ENCODE data around the gene NOTCH1. TPM values are rescaled to one million over a fixed set of nuclear protein-coding genes. Genes with fewer than 3 reads are reported as not detected.

Gene NOTCH1
- total RNA-seq, 1 donor from 2014 or later: 39.7 TPM

DNA sequence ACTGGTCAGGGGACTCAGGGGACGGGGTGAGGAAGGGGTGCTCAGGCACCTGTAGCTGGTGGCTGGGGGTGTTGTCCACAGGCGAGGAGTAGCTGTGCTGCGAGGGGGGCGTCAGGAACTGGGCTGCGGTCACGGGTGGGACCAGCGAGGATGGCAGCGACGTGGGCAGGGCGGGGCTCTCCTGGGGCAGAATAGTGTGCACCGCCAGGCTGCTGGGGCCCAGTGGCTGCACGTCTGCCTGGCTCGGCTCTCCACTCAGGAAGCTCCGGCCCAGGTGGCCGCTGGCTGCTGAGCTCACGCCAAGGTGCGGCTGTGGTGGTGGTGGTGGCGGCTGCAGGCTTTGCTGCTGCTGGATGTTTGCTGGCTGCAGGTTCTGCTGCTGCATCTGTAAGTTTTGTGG is 49.7 kb downstream of the NOTCH1 start:
- no peak overlapping the region for H3K4me3 ChIP-seq (ENCODE audit: low read depth, low read length)
- DNase-seq (ENCODE audit: low read depth): no peak
- TF ChIP-seq, protein P1, sequence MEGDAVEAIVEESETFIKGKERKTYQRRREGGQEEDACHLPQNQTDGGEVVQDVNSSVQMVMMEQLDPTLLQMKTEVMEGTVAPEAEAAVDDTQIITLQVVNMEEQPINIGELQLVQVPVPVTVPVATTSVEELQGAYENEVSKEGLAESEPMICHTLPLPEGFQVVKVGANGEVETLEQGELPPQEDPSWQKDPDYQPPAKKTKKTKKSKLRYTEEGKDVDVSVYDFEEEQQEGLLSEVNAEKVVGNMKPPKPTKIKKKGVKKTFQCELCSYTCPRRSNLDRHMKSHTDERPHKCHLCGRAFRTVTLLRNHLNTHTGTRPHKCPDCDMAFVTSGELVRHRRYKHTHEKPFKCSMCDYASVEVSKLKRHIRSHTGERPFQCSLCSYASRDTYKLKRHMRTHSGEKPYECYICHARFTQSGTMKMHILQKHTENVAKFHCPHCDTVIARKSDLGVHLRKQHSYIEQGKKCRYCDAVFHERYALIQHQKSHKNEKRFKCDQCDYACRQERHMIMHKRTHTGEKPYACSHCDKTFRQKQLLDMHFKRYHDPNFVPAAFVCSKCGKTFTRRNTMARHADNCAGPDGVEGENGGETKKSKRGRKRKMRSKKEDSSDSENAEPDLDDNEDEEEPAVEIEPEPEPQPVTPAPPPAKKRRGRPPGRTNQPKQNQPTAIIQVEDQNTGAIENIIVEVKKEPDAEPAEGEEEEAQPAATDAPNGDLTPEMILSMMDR (conservative IDR thresholded peaks at IDR 0.05; ENCODE audit: low read depth, low read length): no peak

DNA sequence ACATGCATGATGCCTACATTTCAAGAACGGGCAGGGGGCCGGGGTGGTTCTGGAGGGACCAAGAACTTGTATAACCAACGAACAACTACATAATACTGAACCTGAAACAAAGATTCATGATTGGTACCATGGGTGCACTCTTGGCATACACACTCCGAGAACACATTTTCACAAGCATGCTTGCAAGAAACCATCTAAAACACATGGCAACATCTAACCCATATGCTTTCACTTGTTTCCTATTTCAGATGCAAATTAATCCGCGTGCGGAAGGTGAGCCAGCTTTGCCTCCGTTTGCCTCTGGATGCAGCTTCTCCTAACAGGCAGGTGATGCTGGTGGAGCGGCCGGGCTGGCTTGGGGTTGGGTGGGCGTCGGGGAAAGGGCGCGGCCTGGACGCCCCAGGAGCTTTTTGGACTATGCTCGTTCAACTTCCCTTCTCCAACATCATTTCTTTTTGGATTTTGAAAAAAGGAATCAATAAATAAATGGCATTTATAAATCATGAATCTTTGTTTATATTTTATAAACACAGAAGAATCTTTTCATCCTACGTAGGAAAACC is 50.5 kb downstream of the NOTCH1 start:
- TF ChIP-seq, protein P1 (conservative IDR thresholded peaks at IDR 0.05; ENCODE audit: low read depth, low read length): no peak
- DNase-seq (ENCODE audit: low read depth): no peak
- H3K4me3 ChIP-seq (ENCODE audit: low read depth, low read length): no peak overlapping the region

DNA sequence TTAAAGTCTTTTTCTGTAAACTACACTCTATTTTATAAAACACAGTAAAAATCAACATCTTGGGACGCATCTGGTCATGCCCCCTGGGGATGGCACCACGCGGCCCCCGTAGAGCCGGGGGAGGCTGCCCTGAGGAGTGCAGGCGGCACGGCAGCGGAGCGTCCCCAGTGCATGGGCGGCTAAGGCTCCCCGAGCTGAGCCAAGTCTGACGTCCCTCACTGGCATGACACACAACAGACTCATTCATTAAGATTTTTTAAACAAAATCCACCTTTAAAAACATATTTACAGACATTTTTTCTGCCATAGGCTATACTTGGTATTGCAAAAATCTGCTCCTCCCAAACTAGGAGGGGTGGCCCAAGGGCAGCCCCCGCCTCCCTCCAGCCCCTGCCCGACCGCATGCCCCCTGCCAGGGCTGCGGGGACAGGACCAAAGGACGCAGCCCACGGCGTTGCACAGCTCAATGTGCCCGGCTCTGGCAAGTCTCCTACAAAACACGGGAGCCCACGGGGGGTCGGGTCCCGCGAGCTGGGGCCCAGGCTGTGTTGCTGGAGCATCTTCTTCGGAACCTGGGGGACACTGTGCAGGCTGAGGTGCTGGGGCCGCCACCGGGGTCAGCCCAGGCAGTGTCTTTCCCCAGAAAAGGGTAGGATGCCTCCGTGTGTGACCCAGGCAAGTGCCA is 51.2 kb downstream of the NOTCH1 start:
- no peak overlapping the region for H3K4me3 ChIP-seq (ENCODE audit: low read depth, low read length)
- DNase-seq (ENCODE audit: low read depth): no peak
- TF ChIP-seq, protein P1 (conservative IDR thresholded peaks at IDR 0.05; ENCODE audit: low read depth, low read length): no peak

DNA sequence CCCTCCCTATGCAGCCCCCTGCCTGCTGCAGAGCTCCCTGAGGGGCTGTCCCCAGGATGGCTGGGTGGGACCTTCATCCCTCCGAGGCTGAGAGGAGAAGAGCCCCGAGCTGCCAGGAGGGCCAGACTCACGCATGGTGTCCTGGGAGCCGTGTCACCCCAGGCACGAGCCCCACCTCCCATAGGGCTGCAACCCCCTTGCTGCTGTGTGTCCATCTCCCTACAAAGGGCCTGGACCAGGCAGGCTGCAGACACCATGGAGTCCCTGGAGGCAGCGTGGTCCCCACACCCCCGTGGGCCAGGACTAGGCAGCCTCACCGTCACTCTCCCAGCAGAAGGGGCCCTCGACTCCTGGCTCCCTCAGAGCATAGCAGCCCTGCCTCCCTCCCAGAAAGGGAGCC is 51.8 kb downstream of the NOTCH1 start:
- DNase-seq (ENCODE audit: low read depth): no peak
- no peak overlapping the region for H3K4me3 ChIP-seq (ENCODE audit: low read depth, low read length)
- TF ChIP-seq, protein P1 (conservative IDR thresholded peaks at IDR 0.05; ENCODE audit: low read depth, low read length): no peak

DNA sequence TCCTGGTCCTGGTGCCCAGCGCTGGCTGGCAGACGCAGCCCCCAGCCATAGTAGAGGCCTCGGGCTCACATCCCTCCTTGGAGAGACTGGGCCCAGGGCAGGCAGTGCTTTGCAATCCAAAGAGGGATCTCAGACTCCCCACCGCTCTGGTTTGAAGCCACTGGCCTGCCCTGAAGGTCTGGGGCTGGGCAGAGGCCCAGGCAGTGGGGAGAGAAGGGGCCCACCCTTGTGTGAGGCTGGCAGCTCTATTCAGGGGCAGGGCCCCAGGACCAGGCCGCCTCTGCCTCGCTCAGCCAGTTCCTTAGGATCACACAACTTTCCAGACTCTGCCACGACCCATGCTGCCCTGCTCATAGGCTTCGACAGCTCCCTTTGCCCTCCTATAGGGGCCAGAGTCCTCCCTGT is 52.3 kb downstream of the NOTCH1 start:
- TF ChIP-seq, protein P1 (conservative IDR thresholded peaks at IDR 0.05; ENCODE audit: low read depth, low read length): no peak
- H3K4me3 ChIP-seq (ENCODE audit: low read depth, low read length): no peak overlapping the region
- DNase-seq (ENCODE audit: low read depth): no peak

DNA sequence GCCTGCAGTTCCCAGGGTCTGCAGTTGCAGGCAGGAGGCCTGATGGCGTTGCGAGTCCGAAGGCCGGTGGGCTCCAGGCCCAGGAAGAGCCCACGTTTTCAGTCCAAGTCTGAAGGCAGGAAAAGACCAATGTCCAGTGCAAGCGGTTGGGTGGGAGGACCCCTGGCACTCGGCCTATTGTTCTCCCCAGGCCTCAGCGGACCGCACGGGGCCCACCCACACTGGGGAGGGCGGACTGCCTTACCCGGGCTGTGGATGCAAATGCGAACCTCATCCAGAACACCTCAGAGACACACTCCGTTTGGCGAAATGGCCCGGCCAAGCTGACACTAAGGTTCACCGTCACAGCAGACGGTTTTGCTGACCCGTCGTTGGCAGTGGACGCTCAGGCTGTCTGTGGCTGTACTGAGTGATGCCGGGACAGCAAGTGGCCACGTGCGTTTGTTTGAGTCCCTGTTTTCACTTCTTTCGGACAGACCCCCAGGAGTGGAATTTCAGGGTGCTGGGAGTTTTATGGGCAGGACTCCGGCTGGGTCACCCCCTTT is 52.8 kb downstream of the NOTCH1 start:
- TF ChIP-seq, protein P1 (conservative IDR thresholded peaks at IDR 0.05; ENCODE audit: low read depth, low read length): no peak
- DNase-seq (ENCODE audit: low read depth): no peak
- H3K4me3 ChIP-seq (ENCODE audit: low read depth, low read length): no peak overlapping the region
